Gastrocnemius medialis (tissue), 4 donors: ENCODE measurements around the gene F8.

Experiments used
- POLR2A ChIP-seq, 2 donors: fragments of 450-650 bp; IDR thresholded peaks; one replicate each; pipeline ENCODE4 v1.6.1; 2017; ENCODE audit warnings: antibody characterized with exemption in 2 of 2, mild to moderate bottlenecking in 2 of 2, moderate library complexity in 2 of 2
- TF ChIP-seq, protein P1 (sequence below), 5 experiments: fragments of 450-650 bp in 3 of 5; fragments of 200-600 bp in 2 of 5; sonication (generic) in 2 of 5; IDR thresholded peaks in 4 of 5; conservative IDR thresholded peaks in 1 of 5; 1 replicate in 4 of 5; 2 replicates in 1 of 5; pipeline ENCODE4 v1.5.1; 2016 to 2019; ENCODE audit warnings: antibody characterized with exemption in 5 of 5, mild to moderate bottlenecking in 3 of 5, moderate library complexity in 3 of 5

GRCh38 chrX:154998204-154998880 lies 24.2 kb downstream of the F8 start:
- TF ChIP-seq, protein P1, sequence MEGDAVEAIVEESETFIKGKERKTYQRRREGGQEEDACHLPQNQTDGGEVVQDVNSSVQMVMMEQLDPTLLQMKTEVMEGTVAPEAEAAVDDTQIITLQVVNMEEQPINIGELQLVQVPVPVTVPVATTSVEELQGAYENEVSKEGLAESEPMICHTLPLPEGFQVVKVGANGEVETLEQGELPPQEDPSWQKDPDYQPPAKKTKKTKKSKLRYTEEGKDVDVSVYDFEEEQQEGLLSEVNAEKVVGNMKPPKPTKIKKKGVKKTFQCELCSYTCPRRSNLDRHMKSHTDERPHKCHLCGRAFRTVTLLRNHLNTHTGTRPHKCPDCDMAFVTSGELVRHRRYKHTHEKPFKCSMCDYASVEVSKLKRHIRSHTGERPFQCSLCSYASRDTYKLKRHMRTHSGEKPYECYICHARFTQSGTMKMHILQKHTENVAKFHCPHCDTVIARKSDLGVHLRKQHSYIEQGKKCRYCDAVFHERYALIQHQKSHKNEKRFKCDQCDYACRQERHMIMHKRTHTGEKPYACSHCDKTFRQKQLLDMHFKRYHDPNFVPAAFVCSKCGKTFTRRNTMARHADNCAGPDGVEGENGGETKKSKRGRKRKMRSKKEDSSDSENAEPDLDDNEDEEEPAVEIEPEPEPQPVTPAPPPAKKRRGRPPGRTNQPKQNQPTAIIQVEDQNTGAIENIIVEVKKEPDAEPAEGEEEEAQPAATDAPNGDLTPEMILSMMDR (IDR thresholded peaks at IDR 0.05 in 4 of 5, conservative IDR thresholded peaks at IDR 0.05 in 1 of 5), result no peak
- TF ChIP-seq POLR2A (IDR thresholded peaks at IDR 0.05), result no peak
